GM23248 (cell line): ENCODE measurements around the gene RFX3.

Source experiments
- EZH2 ChIP-seq: fragments of 200-600 bp; sonication (generic); IDR thresholded peaks from 2 replicates; pipeline ENCODE4 v1.6.1; 2018; ENCODE audit warnings: antibody characterized with exemption, mild to moderate bottlenecking; ENCODE audit not compliant: insufficient read depth, poor library complexity, severe bottlenecking
- EZH2phosphoT487 ChIP-seq: fragments of 200-600 bp; sonication (generic); IDR thresholded peaks from 2 replicates; pipeline ENCODE4 v1.6.1; 2018; ENCODE audit warnings: antibody characterized with exemption, moderate library complexity, mild to moderate bottlenecking, low read depth; ENCODE audit not compliant: insufficient read depth

- TF ChIP-seq EZH2 (no peak), EZH2phosphoT487 (no peak)
Observed at GRCh38 chr9:3511551-3511950, 14.2 kb downstream of the RFX3 start.
